Astrocyte (in vitro differentiated cells and primary cell): ENCODE measurements around the gene APP.

Source experiments
- EZH2 ChIP-seq: IDR thresholded peaks from 2 replicates; pipeline ENCODE4 v1.6.1; 2012; ENCODE audit warnings: mild to moderate bottlenecking, low read length, inconsistent platforms; ENCODE audit not compliant: insufficient read depth
- TF ChIP-seq, protein P1 (sequence below): IDR thresholded peaks from 2 replicates; pipeline ENCODE4 v1.5.1; 2011; ENCODE audit warnings: low read depth, mild to moderate bottlenecking, inconsistent platforms, low read length, moderate library complexity; ENCODE audit not compliant: insufficient read depth

DNA sequence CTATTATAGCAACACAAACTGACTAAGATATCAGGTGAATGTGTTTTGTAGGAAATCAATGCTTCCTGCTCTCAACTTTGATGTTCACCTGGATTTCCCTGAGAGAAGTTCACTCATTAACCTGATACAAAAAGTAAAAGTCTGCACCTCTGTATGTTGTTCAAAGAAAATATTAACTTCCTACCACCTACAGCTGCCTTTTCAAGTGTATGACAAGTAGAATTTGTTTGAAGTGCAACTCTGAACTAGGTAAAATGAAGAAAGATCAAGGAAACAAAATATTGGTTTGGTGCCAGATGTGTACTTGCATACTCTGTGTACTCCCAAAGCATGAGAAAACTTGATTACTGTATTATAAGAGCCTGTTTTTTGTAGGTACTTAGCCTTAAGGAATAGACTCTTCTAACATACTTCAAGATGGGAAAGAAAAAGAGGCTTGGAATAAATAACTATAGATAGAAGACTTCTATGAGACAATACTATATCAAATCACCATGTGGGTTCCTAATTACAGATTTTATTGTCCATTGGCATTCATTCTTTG is 193.4 kb downstream of the APP start:
- TF ChIP-seq, protein P1, sequence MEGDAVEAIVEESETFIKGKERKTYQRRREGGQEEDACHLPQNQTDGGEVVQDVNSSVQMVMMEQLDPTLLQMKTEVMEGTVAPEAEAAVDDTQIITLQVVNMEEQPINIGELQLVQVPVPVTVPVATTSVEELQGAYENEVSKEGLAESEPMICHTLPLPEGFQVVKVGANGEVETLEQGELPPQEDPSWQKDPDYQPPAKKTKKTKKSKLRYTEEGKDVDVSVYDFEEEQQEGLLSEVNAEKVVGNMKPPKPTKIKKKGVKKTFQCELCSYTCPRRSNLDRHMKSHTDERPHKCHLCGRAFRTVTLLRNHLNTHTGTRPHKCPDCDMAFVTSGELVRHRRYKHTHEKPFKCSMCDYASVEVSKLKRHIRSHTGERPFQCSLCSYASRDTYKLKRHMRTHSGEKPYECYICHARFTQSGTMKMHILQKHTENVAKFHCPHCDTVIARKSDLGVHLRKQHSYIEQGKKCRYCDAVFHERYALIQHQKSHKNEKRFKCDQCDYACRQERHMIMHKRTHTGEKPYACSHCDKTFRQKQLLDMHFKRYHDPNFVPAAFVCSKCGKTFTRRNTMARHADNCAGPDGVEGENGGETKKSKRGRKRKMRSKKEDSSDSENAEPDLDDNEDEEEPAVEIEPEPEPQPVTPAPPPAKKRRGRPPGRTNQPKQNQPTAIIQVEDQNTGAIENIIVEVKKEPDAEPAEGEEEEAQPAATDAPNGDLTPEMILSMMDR: no peak
- no peak for TF ChIP-seq EZH2
